AG04449 (cell line): ENCODE measurements around the gene HIPK2.
A peak's percentile ranks its signal among the peaks of the same experiment; 100 is the strongest.

Experiments used
- CTCF ChIA-PET: fragments of 350-600 bp; formaldehyde crosslinking; extraction: SDS; loops from one replicate; lab custom pipeline; 2021; ENCODE audit warnings: antibody characterized with exemption; lab: Yijun Ruan, JAX
- POLR2A ChIA-PET: fragments of 400-600, 350-600 bp; formaldehyde crosslinking; extraction: SDS; loops from one replicate; lab custom pipeline; 2020; ENCODE audit warnings: antibody characterized with exemption, inconsistent platforms; lab: Yijun Ruan, JAX
- DNase-seq: peaks from one replicate; pipeline ENCODE4 v3.0.0-alpha.2; 2010; ENCODE audit warnings: low read depth, low spot score
- H3K4me3 ChIP-seq: 2 replicates; pipeline ENCODE4 v1.5.1; 2011; ENCODE audit warnings: low read depth, mild to moderate bottlenecking, control low read depth, low read length
- TF ChIP-seq, protein P1 (sequence below): IDR thresholded peaks from one replicate; pipeline ENCODE4 v1.5.1; 2011; ENCODE audit warnings: mild to moderate bottlenecking, moderate library complexity, low read length, control low read depth, inconsistent platforms; ENCODE audit not compliant: insufficient read depth; ENCODE audit errors: missing control alignments

Gene HIPK2

DNA sequence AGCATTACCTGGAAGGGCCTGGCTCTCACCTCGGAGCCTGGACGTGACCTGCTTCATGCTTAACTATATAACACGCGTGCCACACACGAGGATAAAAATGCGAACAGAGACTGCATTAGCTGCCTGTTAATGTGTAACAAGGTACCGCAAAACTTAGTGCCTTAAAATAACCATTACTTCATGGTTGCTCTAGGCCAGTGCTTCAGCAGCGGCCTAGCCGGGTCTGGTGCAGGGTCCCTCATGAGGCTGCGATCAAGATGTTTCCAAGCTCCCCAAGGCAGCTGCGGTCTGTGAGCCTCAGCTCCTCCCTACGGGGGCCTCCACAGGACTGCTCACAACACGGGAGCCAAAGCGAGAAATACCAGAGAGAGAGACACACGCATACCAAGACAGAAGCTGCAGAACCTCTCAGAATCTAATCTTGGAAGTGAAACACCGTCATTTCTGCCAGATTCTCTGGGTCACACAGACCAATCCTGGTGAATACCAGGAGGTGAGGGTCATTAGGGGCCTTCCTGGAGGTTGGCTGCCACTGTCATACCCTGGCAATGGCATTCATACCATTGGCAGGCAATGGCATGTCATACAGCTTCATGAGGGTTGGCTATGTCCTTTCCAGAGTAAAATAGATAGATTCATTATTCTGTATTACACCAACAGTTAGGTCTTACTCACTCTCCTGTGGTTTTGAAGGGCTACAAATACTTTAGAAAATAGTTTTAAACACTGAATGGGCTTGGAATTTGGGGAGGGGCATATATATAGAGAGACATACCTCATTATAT is 94.5 kb downstream of the HIPK2 start:
- ChIA-PET CTCF (interaction anchor here (1.0 to 2.3 kb wide), 2 partner anchors 38 to 64 kb away, joined by 3 to 8 read pairs; no protein-coding TSS in a partner anchor), POLR2A (interaction anchor here (1.0 to 1.2 kb wide), 4 partner anchors 26 to 95 kb away, joined by 3 to 4 read pairs (median 3); no protein-coding TSS in a partner anchor)
- TF ChIP-seq, protein P1, sequence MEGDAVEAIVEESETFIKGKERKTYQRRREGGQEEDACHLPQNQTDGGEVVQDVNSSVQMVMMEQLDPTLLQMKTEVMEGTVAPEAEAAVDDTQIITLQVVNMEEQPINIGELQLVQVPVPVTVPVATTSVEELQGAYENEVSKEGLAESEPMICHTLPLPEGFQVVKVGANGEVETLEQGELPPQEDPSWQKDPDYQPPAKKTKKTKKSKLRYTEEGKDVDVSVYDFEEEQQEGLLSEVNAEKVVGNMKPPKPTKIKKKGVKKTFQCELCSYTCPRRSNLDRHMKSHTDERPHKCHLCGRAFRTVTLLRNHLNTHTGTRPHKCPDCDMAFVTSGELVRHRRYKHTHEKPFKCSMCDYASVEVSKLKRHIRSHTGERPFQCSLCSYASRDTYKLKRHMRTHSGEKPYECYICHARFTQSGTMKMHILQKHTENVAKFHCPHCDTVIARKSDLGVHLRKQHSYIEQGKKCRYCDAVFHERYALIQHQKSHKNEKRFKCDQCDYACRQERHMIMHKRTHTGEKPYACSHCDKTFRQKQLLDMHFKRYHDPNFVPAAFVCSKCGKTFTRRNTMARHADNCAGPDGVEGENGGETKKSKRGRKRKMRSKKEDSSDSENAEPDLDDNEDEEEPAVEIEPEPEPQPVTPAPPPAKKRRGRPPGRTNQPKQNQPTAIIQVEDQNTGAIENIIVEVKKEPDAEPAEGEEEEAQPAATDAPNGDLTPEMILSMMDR: no peak
- no peak overlapping the region for H3K4me3 ChIP-seq
- peak; percentile 63 for DNase-seq

DNA sequence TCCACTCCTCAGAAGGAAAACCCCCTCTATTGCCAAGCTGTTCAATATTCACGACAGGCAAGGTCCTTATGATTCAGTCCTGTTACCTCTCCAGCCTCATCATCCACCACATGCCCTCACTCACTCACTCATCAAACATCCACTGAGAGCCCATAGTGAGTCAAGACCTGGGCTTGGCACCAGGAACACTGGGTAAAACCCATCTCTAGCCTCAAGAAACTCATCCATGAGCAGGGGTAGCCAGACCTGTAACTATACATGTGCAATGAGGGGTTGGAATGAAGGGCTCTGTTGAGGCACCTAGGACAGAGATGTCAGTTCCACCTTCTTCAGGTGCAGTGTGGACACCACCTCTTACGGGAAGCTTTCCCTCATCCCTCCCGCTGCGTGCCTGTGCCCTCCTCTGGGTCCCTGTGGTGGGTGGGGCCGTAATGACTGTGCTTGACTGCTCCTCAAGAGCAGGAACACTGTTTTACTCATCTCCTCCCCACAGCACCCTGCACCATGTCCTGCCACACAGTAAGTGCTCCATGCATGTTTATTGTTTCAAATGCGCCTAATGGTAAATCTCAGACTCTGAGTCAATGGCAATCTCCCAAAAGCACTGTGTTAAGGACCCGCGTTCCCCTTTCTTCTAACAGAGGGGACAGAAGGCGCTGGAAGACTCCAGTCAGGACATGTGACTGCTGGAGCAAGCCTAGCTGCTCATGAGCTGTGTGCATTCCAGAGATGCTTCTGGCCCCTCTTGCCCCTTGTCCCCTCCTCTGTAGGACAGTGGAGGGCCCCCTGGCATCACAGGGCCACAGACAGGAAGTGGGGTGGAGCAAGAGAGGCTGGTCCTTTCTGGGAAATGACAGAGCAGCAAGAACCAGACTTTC is 95.4 kb downstream of the HIPK2 start:
- CTCF ChIA-PET: interaction anchor here (1.2 to 1.4 kb wide), 3 partner anchors 23 to 96 kb away, joined by 3 to 5 read pairs (median 3); no protein-coding TSS in a partner anchor
- POLR2A ChIA-PET: interaction anchor here (1.0 to 1.2 kb wide), 2 partner anchors 36 to 96 kb away, joined by 3 read pairs; no protein-coding TSS in a partner anchor
- DNase-seq: peak; percentile 53
- no peak overlapping the region for H3K4me3 ChIP-seq
- TF ChIP-seq, protein P1: no peak

DNA sequence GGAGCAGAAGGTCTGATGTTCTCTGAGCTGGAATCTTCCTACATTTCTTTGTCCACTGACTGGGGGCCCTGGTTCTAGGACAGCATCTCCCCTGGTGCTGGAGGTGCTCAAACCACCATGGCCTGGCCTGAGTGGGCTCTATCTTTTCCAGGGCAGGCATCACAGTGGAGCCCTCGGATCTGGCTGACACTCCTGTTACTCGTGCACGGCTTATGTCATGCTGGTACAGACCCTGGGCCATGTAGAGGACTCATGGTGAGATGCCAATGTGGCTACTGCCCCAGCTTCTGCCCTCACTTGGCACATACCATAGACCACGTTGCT is 96.0 kb downstream of the HIPK2 start:
- no peak for DNase-seq
- CTCF ChIA-PET: interaction anchor here (1.2 to 1.4 kb wide), 3 partner anchors 22 to 97 kb away, joined by 3 to 5 read pairs (median 3); no protein-coding TSS in a partner anchor
- POLR2A ChIA-PET: no interaction called here
- H3K4me3 ChIP-seq: no peak overlapping the region
- TF ChIP-seq, protein P1: no peak

DNA sequence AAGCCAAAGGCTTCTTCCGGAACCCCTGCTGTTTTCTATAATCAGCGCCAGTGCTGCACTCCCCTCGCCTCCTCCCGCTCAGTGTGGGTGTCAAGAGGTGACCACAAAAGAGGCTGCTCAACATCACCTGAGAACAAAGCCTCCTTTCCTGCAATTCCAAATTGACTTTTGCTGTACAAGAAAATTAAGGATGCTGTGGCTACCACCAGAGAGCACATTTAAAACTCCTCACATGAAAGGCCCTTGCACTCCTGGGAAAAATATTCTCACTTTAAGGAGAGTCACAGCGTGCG is 96.4 kb downstream of the HIPK2 start:
- H3K4me3 ChIP-seq: no peak overlapping the region
- TF ChIP-seq, protein P1: no peak
- CTCF ChIA-PET: interaction anchor here (1.2 to 1.4 kb wide), 3 partner anchors 22 to 97 kb away, joined by 3 to 5 read pairs (median 3); no protein-coding TSS in a partner anchor
- no peak for DNase-seq
- POLR2A ChIA-PET: no interaction called here

DNA sequence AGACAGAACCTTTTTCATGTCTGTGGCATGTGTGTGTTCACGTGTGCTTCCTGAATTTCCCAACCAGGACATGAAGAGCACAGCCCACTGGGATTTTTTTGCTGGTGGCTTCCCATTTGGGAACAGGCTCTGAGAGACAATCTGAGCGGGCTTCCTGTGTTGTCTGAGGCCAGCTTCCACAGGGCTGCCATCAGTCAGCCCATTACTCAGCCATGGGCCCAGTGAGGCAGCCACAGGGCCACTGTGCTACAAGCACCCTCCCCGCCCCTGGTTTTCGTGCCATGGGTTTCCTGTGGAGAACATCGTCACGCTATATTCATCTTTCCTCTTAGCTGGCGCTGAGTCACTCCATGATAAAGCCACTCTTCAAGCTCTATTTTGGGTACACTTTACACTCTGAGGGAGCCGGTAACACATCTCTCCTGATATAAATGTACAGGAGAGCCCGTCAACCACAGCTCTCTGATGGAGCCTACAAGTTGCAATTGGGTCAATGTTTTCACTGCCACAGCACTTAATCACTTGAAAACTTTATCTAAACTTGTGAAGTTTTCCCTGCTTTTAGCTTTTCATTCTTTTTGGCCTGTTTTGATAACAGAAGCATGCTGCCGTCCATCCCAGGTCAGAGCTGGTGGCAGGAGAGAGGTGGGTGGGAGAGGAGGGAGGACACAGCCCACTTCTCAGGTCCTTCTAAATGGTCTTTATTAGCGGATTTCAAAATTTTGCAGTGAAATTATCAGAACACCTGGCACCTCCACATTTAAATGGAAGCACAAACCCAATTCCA is 96.9 kb downstream of the HIPK2 start:
- H3K4me3 ChIP-seq: no peak overlapping the region
- peak; percentile 89 for DNase-seq
- TF ChIP-seq, protein P1: no peak
- CTCF ChIA-PET: interaction anchor here (0.8 to 1.4 kb wide), 5 partner anchors 21 to 98 kb away, joined by 3 to 6 read pairs (median 3); no protein-coding TSS in a partner anchor
- POLR2A ChIA-PET: interaction anchor here (0.5 to 0.8 kb wide), 2 partner anchors 90 to 91 kb away, joined by 3 to 7 read pairs; no protein-coding TSS in a partner anchor
